ENCODE results near the gene PPP1R14C.

PPP1R14C gene

GRCh38 chr6:150275489-150275888 lies 132.6 kb downstream of the PPP1R14C start:
- no peak for DNase-seq

GRCh38 chr6:150276168-150276936 lies 133.5 kb downstream of the PPP1R14C start:
- DNase-seq = no peak

GRCh38 chr6:150276937-150277742 lies 134.3 kb downstream of the PPP1R14C start:
- DNase-seq = no peak

GRCh38 chr6:150279533-150279932 lies 136.7 kb downstream of the PPP1R14C start:
- DNase-seq = no peak

- no peak for DNase-seq
Observed at GRCh38 chr6:150280703-150281102, 137.9 kb downstream of the PPP1R14C start.

- DNase-seq = no peak
Observed at GRCh38 chr6:150281767-150282166, 138.9 kb downstream of the PPP1R14C start.

- no peak for DNase-seq
Observed at GRCh38 chr6:150282806-150283205, 140.0 kb downstream of the PPP1R14C start.

- no peak for DNase-seq
Observed at GRCh38 chr6:150286460-150286859, 143.6 kb downstream of the PPP1R14C start.

- no peak for DNase-seq
Observed at GRCh38 chr6:150286912-150287311, 144.1 kb downstream of the PPP1R14C start.

GRCh38 chr6:150288456-150288855 lies 145.6 kb downstream of the PPP1R14C start:
- no peak for DNase-seq

- no peak for DNase-seq
Observed at GRCh38 chr6:150289454-150290071, 146.7 kb downstream of the PPP1R14C start.

- DNase-seq = no peak
Observed at GRCh38 chr6:150290429-150290828, 147.6 kb downstream of the PPP1R14C start.

GRCh38 chr6:150291968-150292710 lies 149.3 kb downstream of the PPP1R14C start:
- no peak for DNase-seq

GRCh38 chr6:150293019-150293418 lies 150.2 kb downstream of the PPP1R14C start:
- DNase-seq = no peak

GRCh38 chr6:150293423-150294173 lies 150.8 kb downstream of the PPP1R14C start:
- no peak for DNase-seq

GRCh38 chr6:150296890-150297289 lies 154.0 kb downstream of the PPP1R14C start:
- DNase-seq = no peak

- DNase-seq = no peak
Observed at GRCh38 chr6:150297327-150298029, 154.6 kb downstream of the PPP1R14C start.

GRCh38 chr6:150298030-150298380 lies 155.2 kb downstream of the PPP1R14C start:
- no peak for DNase-seq

GRCh38 chr6:150298676-150299075 lies 155.8 kb downstream of the PPP1R14C start:
- DNase-seq = no peak
